Activated CD4-positive, alpha-beta T cell treated with anti-CD3 and anti-CD28 coated beads, Interleukin-2, amount 10 ng/mL, durations not matched to agents 7 days and 5 days (primary cell): ENCODE data around the gene STUM. TPM values are rescaled to one million over a fixed set of nuclear protein-coding genes. Genes with fewer than 3 reads are reported as not detected.
"Not testable (repeated sequence)": the region's sequence is repeated elsewhere in the genome, so short reads cannot be mapped to it uniquely, and the experiment has no call there.

ENCODE experiments used
- CTCF ChIA-PET: fragments of 350-600 bp; sonication (Branson Sonifier 250); formaldehyde crosslinking; loops from one replicate; lab custom pipeline; 2021; ENCODE audit warnings: antibody characterized with exemption; lab: Charles Lee
- POLR2A ChIA-PET: fragments of 350-600 bp; sonication (Branson Sonifier 250); formaldehyde crosslinking; loops from one replicate; lab custom pipeline; 2021; ENCODE audit warnings: antibody characterized with exemption; lab: Charles Lee
- DNase-seq: peaks from one replicate; pipeline ENCODE4 v3.0.0-alpha.2; 2020
- H3K27ac Mint-ChIP-seq: one replicate; pipeline ENCODE4 v1.8.0; 2021; ENCODE audit warnings: mild to moderate bottlenecking, moderate library complexity, mixed read lengths
- H3K27me3 Mint-ChIP-seq: one replicate; pipeline ENCODE4 v1.8.0; 2021; ENCODE audit warnings: mixed read lengths
- H3K36me3 Mint-ChIP-seq: one replicate; pipeline ENCODE4 v1.8.0; 2021; ENCODE audit warnings: low read depth, mixed read lengths
- H3K4me1 Mint-ChIP-seq: one replicate; pipeline ENCODE4 v1.8.0; 2021; ENCODE audit warnings: mixed read lengths
- H3K4me3 Mint-ChIP-seq: one replicate; pipeline ENCODE4 v1.8.0; 2021; ENCODE audit warnings: mild to moderate bottlenecking, moderate library complexity, mixed read lengths
- H3K9me3 Mint-ChIP-seq: one replicate; pipeline ENCODE4 v1.8.0; 2021; ENCODE audit warnings: mixed read lengths
- total RNA-seq, 2 experiments: library from RNA; stranded (reverse); gene quantifications; one replicate each; pipeline ENCODE4 v1.2.3, GENCODE V29; 2021

Gene STUM
- total RNA-seq, 2 experiments from 2014 or later, result not detected

DNA sequence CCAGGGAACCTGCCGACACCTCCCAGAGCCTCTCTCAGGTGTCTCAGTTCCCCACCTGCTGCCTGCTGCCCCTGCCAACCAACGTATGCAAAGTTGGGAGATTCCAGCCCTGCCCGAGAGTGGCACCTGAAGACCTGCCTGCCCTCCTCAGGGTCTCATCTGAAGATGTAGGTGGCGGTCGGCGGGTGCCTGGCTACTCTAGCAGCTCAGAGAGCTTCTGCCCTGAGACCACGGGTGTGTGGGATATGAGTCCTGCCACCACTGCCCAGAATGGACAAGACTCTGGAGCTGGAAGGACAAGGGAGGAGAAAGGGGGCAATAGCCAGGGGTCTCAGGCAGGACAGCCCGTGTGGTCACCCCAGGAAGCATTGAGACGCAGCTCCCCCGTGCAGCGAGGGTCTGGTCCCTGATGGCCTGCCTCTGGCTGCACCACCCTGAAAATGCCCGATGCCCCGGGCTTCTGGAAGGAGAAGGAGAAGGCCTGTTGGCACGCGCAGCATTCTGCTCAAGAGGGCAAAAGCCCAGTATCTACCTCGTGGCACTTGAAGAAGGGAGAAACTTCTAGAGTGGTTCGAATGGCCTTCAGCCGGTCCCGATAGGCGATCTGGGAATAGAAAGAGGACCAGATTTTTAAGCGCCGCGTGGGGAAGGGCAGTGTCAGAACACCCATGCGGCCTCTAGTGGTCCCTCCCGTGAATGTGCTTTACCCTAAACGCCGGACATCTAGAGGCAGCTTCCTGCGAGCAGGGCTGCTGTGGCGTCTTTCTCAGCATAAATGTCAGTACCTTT lies 88.8 kb downstream of the STUM start:
- ChIA-PET CTCF (interaction anchor here (0.8 to 4.8 kb wide), 4 partner anchors 45 to 191 kb away, joined by 3 to 44 read pairs (median 3); no protein-coding TSS in a partner anchor), POLR2A (no interaction called here)
- H3K4me3 Mint-ChIP-seq, result no peak overlapping the region
- DNase-seq, result no peak
- no peaks in the 10 kb centered on the region for H3K9me3 Mint-ChIP-seq
- peaks cover 43% of the 10 kb centered on the region for H3K36me3 Mint-ChIP-seq
- no peaks in the 10 kb centered on the region for H3K27me3 Mint-ChIP-seq
- peak overlapping the region; percentile 91 for H3K27ac Mint-ChIP-seq
- H3K4me1 Mint-ChIP-seq, result peaks cover 41% of the 10 kb centered on the region

DNA sequence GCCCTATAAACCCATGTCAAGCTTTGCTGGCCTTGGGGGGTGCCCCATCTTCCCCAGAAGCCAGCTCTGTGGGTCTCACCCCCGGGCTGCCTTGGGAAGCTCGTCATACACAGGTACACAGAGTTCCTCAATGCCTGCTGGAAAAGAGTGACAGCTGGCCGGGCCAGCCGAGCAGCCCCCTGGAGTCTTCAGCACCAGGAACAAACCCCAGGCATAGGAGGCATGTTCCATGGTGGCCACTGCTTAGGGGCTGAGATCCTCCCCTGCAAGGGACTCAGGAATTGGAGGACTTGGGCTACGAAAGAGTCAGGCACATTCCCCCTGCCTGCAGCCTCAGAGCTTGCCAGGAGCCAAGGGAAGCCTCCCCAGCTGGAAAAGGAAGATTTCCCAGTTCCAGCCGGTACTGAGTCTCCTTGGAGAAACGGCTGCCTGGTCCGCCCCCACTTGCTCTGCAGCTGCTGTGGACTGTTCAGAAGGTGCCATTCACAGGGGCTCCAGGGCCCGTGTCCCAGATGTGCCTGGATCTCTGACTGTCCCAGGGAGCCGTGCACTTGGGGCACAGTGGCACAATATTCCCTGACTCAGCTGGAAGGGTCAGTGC lies 89.5 kb downstream of the STUM start:
- H3K4me3 Mint-ChIP-seq, result no peak overlapping the region
- peak overlapping the region; percentile 41 for H3K27ac Mint-ChIP-seq
- DNase-seq, result no peak
- no peaks in the 10 kb centered on the region for H3K9me3 Mint-ChIP-seq
- H3K36me3 Mint-ChIP-seq, result peaks cover 38% of the 10 kb centered on the region
- H3K4me1 Mint-ChIP-seq, result peaks cover 39% of the 10 kb centered on the region
- ChIA-PET POLR2A (no interaction called here), CTCF (interaction anchor here (0.6 to 1.3 kb wide), 5 partner anchors 44 to 436 kb away, joined by 3 to 4 read pairs (median 3); no protein-coding TSS in a partner anchor)
- H3K27me3 Mint-ChIP-seq, result no peaks in the 10 kb centered on the region

DNA sequence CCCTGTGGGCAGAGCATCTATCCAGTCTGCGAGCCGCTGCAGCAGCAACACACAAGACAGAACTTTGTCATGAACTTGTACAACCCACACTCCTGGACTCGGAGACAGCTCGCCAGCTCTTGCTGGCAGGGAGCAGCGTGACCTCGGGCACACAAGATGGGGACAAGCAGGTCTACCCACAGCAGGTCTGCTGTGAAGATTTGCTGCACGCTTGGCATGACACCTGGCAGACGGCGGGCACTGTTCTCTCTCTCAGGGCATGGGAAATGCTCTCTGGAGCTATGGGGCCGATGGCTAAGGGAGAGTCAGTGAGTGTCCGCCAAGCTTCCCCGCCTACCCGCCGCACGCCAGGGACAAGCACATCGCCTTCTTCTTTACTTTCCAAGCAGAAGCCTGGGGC lies 90.0 kb downstream of the STUM start:
- Mint-ChIP-seq H3K27ac (no peak overlapping the region), H3K9me3 (no peaks in the 10 kb centered on the region), H3K4me3 (no peak overlapping the region), H3K36me3 (peaks cover 38% of the 10 kb centered on the region), H3K4me1 (peaks cover 39% of the 10 kb centered on the region), H3K27me3 (no peaks in the 10 kb centered on the region)
- ChIA-PET CTCF (interaction anchor here (0.7 to 1.3 kb wide), 4 partner anchors 92 to 807 kb away, joined by 3 read pairs; no protein-coding TSS in a partner anchor), POLR2A (no interaction called here)
- no peak for DNase-seq

DNA sequence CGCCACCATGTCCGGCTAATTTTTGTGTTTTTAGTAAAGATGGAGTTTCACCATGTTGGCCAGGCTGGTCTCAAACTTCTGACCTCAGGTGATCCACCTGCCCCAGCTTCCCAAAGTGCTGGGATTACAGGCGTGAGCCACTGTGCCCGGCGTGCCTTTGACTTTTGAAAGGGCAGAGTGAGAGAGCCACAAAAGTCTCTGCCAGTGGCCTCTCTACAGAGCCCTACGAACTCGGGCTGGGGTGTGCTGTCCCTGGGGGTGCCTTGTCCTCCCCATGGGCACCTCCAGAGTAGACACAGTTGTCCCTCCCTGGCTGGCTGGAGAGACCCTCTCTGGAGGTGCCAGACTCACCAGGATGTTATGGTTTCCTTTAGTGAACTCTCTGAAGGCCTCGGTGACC lies 90.6 kb downstream of the STUM start:
- DNase-seq, H3K27ac Mint-ChIP-seq, H3K27me3 Mint-ChIP-seq, POLR2A ChIA-PET, H3K9me3 Mint-ChIP-seq, H3K4me3 Mint-ChIP-seq: not testable (repeated sequence)
- Mint-ChIP-seq H3K4me1 (peaks cover 40% of the 10 kb centered on the region), H3K36me3 (peaks cover 37% of the 10 kb centered on the region)
- CTCF ChIA-PET, result interaction anchor here (0.7 to 1.2 kb wide), 2 partner anchors 122 to 807 kb away, joined by 3 read pairs; no protein-coding TSS in a partner anchor

DNA sequence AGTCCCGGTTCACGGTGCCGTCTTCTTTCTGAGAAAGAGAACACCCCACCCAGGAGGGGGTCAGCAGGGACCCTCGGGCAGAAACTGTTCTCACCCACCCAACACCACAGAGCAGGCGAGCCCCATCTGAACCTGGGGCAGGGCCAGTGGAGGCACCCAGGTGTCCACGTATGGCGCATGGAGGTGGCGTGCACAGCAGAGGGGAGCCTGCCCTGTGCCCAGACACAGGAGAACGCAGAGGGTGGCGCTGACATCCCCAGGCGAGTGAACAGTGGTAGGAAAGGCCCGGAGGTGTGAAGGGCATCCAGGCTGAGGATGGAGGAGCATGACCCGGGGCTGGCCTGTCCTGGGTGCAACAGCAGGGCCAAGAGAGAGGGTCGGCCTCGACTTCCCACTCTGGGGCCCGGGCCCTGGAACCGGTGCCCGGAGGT lies 91.1 kb downstream of the STUM start:
- H3K4me1 Mint-ChIP-seq, result peaks cover 40% of the 10 kb centered on the region
- no peak for DNase-seq
- H3K27ac Mint-ChIP-seq, result no peak overlapping the region
- CTCF ChIA-PET, result interaction anchor here (0.9 to 1.7 kb wide), 3 partner anchors 9 to 23 kb away, joined by 3 read pairs; no protein-coding TSS in a partner anchor
- H3K9me3 Mint-ChIP-seq, result no peaks in the 10 kb centered on the region
- POLR2A ChIA-PET, result no interaction called here
- no peaks in the 10 kb centered on the region for H3K27me3 Mint-ChIP-seq
- H3K4me3 Mint-ChIP-seq, result no peak overlapping the region
- H3K36me3 Mint-ChIP-seq, result peaks cover 39% of the 10 kb centered on the region

DNA sequence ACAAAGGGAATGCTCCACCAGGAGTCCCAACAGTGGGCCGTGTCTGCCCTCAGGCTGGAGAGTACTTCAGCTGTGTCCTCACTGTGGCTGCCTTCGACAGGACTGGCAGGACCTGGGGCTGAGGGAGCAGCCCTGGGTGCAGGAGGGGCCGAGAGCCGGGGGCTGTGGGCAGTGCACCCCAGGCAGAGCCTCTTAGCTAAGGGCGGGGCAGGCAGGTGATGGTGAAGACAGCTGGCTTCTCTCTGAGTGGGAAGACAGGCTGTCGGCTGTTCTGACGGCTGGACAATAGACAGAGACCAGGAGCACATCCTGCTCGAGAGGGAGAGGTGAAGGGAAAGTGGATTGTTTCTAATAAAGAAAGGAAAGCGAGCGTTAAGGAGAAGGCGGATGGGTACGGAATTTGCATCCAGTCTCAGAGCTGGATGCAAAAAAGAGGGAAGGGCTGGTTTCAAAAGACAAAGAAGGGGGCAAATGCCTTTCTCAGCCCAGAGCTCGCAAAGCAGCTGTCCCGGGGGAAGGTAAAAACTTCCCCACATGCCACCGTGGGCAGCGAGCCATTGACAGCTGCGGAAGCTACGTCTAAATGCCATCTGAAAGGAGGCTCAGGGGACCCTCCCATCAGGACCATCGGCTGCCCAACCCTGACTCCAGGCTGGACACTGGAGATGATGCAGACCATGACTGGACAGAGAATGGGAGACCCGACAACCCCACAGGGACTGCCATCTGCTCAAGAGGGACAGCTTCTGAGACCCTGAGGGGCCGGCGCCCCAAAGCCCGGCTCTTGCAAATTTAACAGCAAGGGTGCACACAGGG lies 92.0 kb downstream of the STUM start:
- H3K27ac Mint-ChIP-seq, result no peak overlapping the region
- H3K4me3 Mint-ChIP-seq, result no peak overlapping the region
- H3K36me3 Mint-ChIP-seq, result peaks cover 33% of the 10 kb centered on the region
- CTCF ChIA-PET, result interaction anchor here (0.8 to 1.7 kb wide), 9 partner anchors 8 to 188 kb away, joined by 3 to 4 read pairs (median 3); no protein-coding TSS in a partner anchor
- H3K4me1 Mint-ChIP-seq, result peaks cover 42% of the 10 kb centered on the region
- POLR2A ChIA-PET, result no interaction called here
- H3K27me3 Mint-ChIP-seq, result no peaks in the 10 kb centered on the region
- H3K9me3 Mint-ChIP-seq, result no peaks in the 10 kb centered on the region
- DNase-seq, result no peak

DNA sequence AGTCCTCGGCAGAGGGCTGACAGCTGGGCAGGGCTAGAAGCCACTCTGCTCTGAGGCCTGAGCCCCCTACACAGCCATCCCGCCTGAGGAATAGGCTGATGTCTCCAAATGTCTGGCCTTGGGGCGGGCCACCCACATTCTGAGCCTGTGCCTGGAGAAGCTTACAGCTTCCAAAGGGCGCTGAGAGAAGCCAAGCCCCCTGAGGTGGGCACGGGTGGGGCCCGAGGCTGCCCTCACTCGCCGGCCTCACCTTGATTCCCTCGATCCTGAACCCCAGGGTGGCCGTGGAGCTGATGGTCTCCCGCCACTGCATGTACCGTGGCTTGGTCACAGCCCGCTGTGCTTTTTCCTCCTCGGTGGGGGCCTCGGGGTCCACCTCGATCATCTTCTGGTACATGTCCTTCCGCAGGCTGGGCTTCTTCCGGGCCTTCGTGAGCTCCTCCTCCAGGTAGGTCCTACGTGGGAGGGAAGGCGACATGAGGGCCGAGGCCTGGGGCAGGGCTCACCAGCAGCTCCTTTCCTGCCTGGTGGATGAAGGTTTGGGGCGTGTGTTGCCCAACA lies 93.2 kb downstream of the STUM start:
- Mint-ChIP-seq H3K36me3 (peaks cover 42% of the 10 kb centered on the region), H3K4me3 (no peak overlapping the region), H3K4me1 (peaks cover 43% of the 10 kb centered on the region), H3K27ac (no peak overlapping the region), H3K9me3 (no peaks in the 10 kb centered on the region), H3K27me3 (no peaks in the 10 kb centered on the region)
- CTCF ChIA-PET, result interaction anchor here (0.6 to 2.4 kb wide), 11 partner anchors 8 to 895 kb away, joined by 3 to 11 read pairs (median 4); no protein-coding TSS in a partner anchor
- DNase-seq, result no peak
- POLR2A ChIA-PET, result no interaction called here

DNA sequence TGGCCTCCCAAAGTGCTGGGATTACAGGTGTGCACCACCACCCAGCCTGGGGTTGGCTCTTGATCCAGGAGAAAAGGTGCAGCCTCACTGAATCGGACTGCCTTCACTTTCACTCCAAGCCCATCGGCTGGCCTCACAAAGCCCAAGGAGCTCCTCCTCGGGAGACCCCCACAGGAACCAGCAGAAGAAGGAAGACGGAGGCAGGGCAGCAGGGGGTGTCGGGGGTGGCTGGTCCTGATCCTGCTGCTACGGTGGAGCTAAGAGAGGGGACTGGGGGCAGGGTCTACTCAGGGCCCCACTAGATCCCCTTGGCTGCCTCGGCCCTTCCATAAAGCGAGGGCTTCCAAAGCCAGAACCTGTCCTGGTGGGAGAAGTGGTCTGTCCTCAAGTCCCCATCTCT lies 93.9 kb downstream of the STUM start:
- H3K36me3 Mint-ChIP-seq, result peaks cover 41% of the 10 kb centered on the region
- peaks cover 40% of the 10 kb centered on the region for H3K4me1 Mint-ChIP-seq
- DNase-seq, result no peak
- H3K9me3 Mint-ChIP-seq, result no peaks in the 10 kb centered on the region
- ChIA-PET POLR2A (no interaction called here), CTCF (interaction anchor here (0.9 to 2.4 kb wide), 8 partner anchors 8 to 203 kb away, joined by 3 to 11 read pairs (median 4); no protein-coding TSS in a partner anchor)
- H3K27ac Mint-ChIP-seq, result peak overlapping the region; percentile 89
- H3K27me3 Mint-ChIP-seq, result no peaks in the 10 kb centered on the region
- H3K4me3 Mint-ChIP-seq, result no peak overlapping the region

DNA sequence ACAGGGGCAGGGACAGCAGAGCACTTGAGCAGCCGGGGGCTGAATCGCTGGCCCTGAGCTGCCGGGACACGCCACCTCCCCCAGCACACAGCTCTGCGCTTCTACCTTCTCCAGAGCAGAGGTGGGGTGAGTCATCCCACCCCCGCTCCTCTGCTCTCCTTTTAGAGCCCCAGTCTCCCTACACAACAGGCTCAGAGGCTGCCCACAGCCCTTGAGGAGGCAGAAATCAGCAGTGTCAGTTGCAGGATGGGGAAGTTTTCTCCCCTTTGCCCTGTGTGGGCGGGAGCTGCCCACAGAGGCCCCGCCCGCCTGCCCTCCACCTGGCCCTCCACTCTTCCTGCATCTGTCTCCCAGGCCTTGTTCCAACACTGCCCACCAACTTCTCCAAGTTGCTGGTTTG lies 94.6 kb downstream of the STUM start:
- Mint-ChIP-seq H3K4me1 (peaks cover 41% of the 10 kb centered on the region), H3K4me3 (peak overlapping the region; percentile 53), H3K27me3 (no peaks in the 10 kb centered on the region), H3K36me3 (peaks cover 48% of the 10 kb centered on the region), H3K9me3 (no peaks in the 10 kb centered on the region), H3K27ac (peak overlapping the region; percentile 89)
- ChIA-PET POLR2A (no interaction called here), CTCF (interaction anchor here (0.7 to 2.4 kb wide), 8 partner anchors 9 to 202 kb away, joined by 3 to 11 read pairs (median 4); no protein-coding TSS in a partner anchor)
- peak; percentile 41 for DNase-seq

DNA sequence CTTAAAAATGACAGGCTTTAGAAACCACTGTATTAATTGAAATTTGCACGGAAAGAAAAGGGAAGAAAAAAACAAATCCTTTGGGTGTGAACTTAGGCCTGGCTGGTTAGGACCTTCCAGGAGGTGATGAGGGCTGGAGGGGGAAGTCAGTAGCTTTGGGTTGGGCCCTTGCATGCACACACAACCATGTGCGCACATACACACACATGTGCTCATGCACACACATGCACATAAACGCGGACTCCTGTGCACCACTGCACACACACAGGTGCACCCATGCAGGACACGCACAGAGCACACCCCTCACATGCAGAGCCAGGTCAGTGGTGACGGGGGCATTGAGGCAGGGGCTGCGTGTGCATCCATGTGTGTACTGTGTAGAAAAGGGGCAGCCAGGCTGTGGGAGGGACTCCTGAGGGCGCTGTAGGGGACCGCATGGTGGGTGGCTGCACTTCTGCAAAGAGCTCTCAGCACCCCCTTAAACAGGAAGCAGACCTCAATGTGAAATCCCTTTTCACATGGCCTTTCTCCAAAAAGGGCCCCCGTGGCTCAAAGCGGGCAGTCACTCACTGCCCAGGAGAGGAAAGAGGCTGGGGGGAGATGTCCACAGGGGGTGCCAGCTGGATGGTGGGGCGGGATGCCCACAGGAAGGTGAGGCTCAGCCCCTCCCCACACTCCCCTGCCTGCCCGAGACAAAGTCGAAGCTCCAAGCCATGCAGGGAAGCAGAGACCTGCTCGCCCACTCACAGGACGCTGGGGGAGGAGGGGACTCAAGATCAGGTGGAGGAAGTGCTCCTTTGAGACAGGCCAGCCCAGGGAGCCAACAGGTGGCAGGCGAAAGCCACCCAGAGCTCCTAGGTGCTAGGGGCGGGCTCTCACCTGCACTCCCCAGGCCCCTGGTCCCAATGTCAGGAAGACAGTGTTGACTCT lies 95.3 kb downstream of the STUM start:
- peaks cover 50% of the 10 kb centered on the region for H3K36me3 Mint-ChIP-seq
- peak overlapping the region; percentile 53 for H3K4me3 Mint-ChIP-seq
- no peaks in the 10 kb centered on the region for H3K9me3 Mint-ChIP-seq
- H3K27ac Mint-ChIP-seq, result peak overlapping the region; percentile 89
- H3K27me3 Mint-ChIP-seq, result no peaks in the 10 kb centered on the region
- POLR2A ChIA-PET, result no interaction called here
- H3K4me1 Mint-ChIP-seq, result peaks cover 47% of the 10 kb centered on the region
- DNase-seq, result peak; percentile 45
- CTCF ChIA-PET, result interaction anchor here (0.7 to 2.4 kb wide), 6 partner anchors 10 to 185 kb away, joined by 3 to 11 read pairs (median 4); no protein-coding TSS in a partner anchor

DNA sequence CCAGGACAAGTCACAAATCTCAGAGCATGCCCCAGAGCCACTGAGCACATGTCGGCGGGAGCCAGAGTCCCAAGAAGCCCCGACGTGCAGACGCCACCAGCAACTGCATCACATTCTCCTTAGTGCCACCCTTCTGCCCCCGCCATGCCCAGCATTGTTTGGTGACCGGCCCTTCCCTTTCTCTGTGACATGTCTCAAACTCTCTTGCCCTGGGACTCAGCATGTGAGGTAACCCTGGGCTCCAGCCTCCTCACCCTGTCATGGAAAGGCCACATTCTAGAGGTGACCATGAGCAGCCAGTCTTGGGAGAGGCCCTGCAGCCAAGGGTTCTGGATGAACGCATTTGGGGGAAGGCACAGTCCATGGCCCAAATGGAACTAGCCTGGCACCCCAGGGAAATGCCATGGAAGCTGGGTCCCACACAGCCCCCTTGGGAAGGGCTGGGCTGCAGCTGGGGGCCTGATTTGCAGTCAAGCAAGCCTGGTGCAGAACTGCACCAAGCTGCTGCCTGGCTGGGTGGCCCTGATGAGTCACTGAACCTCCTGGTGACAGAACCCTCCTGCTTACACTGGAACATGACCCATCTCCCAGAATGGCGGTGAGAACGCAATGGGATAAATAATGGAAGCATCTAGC lies 96.1 kb downstream of the STUM start:
- H3K4me1 Mint-ChIP-seq, result peaks cover 54% of the 10 kb centered on the region

More for the DNA sequence above, 96.1 kb downstream of the STUM start:
- no peak for DNase-seq
- POLR2A ChIA-PET, result no interaction called here
- H3K27ac Mint-ChIP-seq, result peak overlapping the region; percentile 89
- H3K4me3 Mint-ChIP-seq, result no peak overlapping the region
- peaks cover 56% of the 10 kb centered on the region for H3K36me3 Mint-ChIP-seq
- CTCF ChIA-PET, result no interaction called here
- H3K27me3 Mint-ChIP-seq, result no peaks in the 10 kb centered on the region
- no peaks in the 10 kb centered on the region for H3K9me3 Mint-ChIP-seq
